Vagina (tissue), 2 donors: Measurements from ENCODE around the gene DAPK3. TPM values are rescaled to one million over a fixed set of nuclear protein-coding genes. Genes with fewer than 3 reads are reported as not detected.
"Not testable (repeated sequence)": the region's sequence is repeated elsewhere in the genome, so short reads cannot be mapped to it uniquely, and the experiment has no call there.

Source experiments
- DNase-seq, 2 donors: peaks; one replicate each; pipeline ENCODE4 v3.0.0-alpha.2; 2017; ENCODE audit errors: extremely low spot score in 2 of 2
- H3K27ac ChIP-seq: fragments of 200-600 bp; sonication (generic); one replicate; pipeline ENCODE4 v1.5.1; 2019
- H3K27me3 ChIP-seq: fragments of 200-600 bp; sonication (generic); one replicate; pipeline ENCODE4 v1.5.1; 2019
- H3K36me3 ChIP-seq, 2 donors: fragments of 200-600 bp; sonication (generic); one replicate each; pipeline ENCODE4 v1.5.1; 2017 to 2019
- H3K4me1 ChIP-seq: fragments of 200-600 bp; sonication (generic); one replicate; pipeline ENCODE4 v1.5.1; 2019
- H3K4me3 ChIP-seq, 2 donors: fragments of 200-600 bp; sonication (generic); 1 replicate in 1 of 2; 2 replicates in 1 of 2; pipeline ENCODE4 v1.5.1; 2016 to 2019
- H3K9me3 ChIP-seq: fragments of 200-600 bp; sonication (generic); one replicate; pipeline ENCODE4 v1.5.1; 2019
- POLR2A ChIP-seq, 2 donors: fragments of 450-650 bp; IDR thresholded peaks; one replicate each; pipeline ENCODE4 v1.6.1; 2017; ENCODE audit warnings: antibody characterized with exemption in 2 of 2, mild to moderate bottlenecking in 2 of 2, moderate library complexity in 2 of 2
- POLR2AphosphoS5 ChIP-seq, 2 donors: sonication (generic); formaldehyde crosslinking; IDR thresholded peaks; one replicate each; pipeline ENCODE4 v1.9.0; 2017; ENCODE audit warnings: antibody characterized with exemption in 2 of 2, mild to moderate bottlenecking in 2 of 2, low read depth in 1 of 2; ENCODE audit not compliant: insufficient read depth in 1 of 2
- intact Hi-C: fragments of 100-400 bp; cut with DNase I; formaldehyde crosslinking; loops from one replicate; pipeline ENCODE4 v1.15.1; 2023
- total RNA-seq: library from RNA; depleted of rRNA; stranded (reverse); fragments of >200 nt; gene quantifications from one replicate; pipeline ENCODE4 v1.2.3, GENCODE V29; 2016
- TF ChIP-seq, protein P1 (sequence below), 3 experiments: fragments of 450-650 bp in 2 of 3; fragments of 200-600 bp in 1 of 3; sonication (generic) in 1 of 3; IDR thresholded peaks; one replicate each; pipeline ENCODE4 v1.5.1; 2017 to 2019; ENCODE audit warnings: antibody characterized with exemption in 3 of 3, mild to moderate bottlenecking in 2 of 3, moderate library complexity in 2 of 3

The DAPK3 gene
- total RNA-seq, 1 donor from 2014 or later, result 62.4 TPM

- peaks cover 0 to 21% of the 10 kb centered on the region in 2 donors for H3K36me3 ChIP-seq
- H3K27ac ChIP-seq, result peak overlapping the region; percentile 99
- DNase-seq, result peak in 1 of 2 donors; percentile 88
- H3K27me3 ChIP-seq, result no peaks in the 10 kb centered on the region
- peak overlapping the region; percentile 98 to 99 for H3K4me3 ChIP-seq
- intact Hi-C loops, result no loop called here
- H3K9me3 ChIP-seq, result no peaks in the 10 kb centered on the region
- H3K4me1 ChIP-seq, result peaks cover 49% of the 10 kb centered on the region
- TF ChIP-seq, protein P1, sequence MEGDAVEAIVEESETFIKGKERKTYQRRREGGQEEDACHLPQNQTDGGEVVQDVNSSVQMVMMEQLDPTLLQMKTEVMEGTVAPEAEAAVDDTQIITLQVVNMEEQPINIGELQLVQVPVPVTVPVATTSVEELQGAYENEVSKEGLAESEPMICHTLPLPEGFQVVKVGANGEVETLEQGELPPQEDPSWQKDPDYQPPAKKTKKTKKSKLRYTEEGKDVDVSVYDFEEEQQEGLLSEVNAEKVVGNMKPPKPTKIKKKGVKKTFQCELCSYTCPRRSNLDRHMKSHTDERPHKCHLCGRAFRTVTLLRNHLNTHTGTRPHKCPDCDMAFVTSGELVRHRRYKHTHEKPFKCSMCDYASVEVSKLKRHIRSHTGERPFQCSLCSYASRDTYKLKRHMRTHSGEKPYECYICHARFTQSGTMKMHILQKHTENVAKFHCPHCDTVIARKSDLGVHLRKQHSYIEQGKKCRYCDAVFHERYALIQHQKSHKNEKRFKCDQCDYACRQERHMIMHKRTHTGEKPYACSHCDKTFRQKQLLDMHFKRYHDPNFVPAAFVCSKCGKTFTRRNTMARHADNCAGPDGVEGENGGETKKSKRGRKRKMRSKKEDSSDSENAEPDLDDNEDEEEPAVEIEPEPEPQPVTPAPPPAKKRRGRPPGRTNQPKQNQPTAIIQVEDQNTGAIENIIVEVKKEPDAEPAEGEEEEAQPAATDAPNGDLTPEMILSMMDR (IDR thresholded peaks at IDR 0.05), result no peak
- no peak for TF ChIP-seq POLR2AphosphoS5 (IDR thresholded peaks at IDR 0.05; ENCODE audit: insufficient read depth in 1 of 2, low read depth in 1 of 2)
These were observed 539 bp downstream of the DAPK3 start for GRCh38 chr19:3970313-3970807.

- Histone ChIP-seq H3K27me3 (no peaks in the 10 kb centered on the region), H3K9me3 (no peaks in the 10 kb centered on the region), H3K4me3 (peak overlapping the region; percentile 98 to 99), H3K36me3 (peaks cover 0 to 28% of the 10 kb centered on the region in 2 donors), H3K27ac (peak overlapping the region; percentile 99), H3K4me1 (peaks cover 54% of the 10 kb centered on the region)
- DNase-seq, result no peak
- TF ChIP-seq POLR2AphosphoS5 (IDR thresholded peaks at IDR 0.05; ENCODE audit: insufficient read depth in 1 of 2, low read depth in 1 of 2) (peak in 1 of 2 donors; percentile 55), POLR2A (IDR thresholded peaks at IDR 0.05) (no peak)
- TF ChIP-seq, protein P1 (IDR thresholded peaks at IDR 0.05), result no peak
- intact Hi-C loops, result no loop called here
These were observed 1.2 kb downstream of the DAPK3 start for GRCh38 chr19:3969435-3970312.

DNA sequence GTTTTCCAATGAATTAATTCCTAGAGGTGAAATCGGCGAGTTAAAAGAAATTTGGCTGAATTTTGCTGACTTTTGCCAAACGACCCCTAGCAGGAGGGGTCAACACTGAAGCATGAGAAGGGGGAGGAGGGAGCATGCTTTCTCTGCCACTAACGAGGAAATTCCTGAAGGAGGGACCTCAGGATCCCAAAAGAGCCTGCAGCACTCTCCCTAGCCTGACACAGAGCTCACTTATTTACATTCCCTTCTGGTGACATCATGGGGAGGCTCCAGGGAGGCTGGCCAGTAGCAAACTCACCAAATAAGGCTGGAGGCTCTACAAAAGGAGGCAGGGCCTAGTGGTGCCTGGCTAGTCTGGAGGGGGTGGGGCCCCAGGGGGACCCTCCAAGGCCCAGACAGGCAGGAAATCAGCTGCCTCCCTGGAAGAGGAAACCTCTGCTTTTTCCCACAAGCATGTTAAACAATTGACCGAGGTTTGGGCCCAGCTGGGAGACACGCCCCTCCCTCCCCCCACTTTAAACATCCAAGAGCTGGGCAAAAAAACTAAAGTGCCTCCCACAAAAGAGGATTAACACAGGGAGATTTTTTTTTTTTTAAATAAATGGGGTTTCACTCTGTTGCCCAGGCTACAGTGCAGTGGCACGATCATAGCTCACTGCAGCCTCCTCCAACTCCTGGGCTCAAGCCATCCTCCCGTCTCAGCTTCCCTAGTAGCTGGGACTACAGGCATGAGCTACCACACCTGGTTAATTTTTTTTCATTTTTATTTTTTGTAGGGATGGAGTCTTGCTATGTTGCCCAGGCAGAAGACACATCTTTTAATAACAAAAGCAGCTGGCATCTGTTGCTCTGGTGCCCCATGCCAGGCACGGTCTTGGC, 2.1 kb downstream of the DAPK3 start:
- Histone ChIP-seq H3K27ac (peak overlapping the region; percentile 99), H3K4me3 (peak overlapping the region; percentile 98 to 99), H3K27me3 (no peaks in the 10 kb centered on the region), H3K9me3 (no peaks in the 10 kb centered on the region), H3K4me1 (peaks cover 56% of the 10 kb centered on the region), H3K36me3 (peaks cover 0 to 36% of the 10 kb centered on the region in 2 donors)
- intact Hi-C loops, result no loop called here
- peak in 1 of 2 donors; percentile 97 for DNase-seq
- TF ChIP-seq, protein P1 (IDR thresholded peaks at IDR 0.05), result no peak
- TF ChIP-seq POLR2A (IDR thresholded peaks at IDR 0.05), result no peak
- peak; percentile 82 to 90 for TF ChIP-seq POLR2AphosphoS5 (IDR thresholded peaks at IDR 0.05; ENCODE audit: insufficient read depth in 1 of 2, low read depth in 1 of 2)

DNA sequence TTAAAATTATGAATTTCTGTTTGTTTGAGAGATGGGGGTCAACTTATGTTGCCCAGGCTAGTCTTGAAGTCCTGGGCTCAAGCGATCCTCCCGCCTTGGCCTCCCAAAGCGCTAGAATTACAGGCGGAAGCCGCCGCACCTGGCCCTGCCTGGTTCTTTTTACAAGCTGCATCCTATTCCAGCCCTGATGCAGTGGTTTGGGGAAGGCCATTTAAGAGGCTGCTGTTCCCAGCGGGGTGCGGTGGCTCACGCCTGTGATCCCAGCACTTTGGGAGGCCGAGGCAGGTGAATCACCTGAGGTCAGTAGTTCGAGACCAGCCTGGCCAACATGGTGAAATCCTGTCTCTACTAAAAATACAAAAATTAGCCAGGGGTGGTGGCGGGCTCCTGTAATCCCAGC, 2.9 kb downstream of the DAPK3 start:
- H3K9me3 ChIP-seq, H3K27me3 ChIP-seq, intact Hi-C loops, DNase-seq: not testable (repeated sequence)
- Histone ChIP-seq H3K36me3 (peaks cover 0 to 44% of the 10 kb centered on the region in 2 donors), H3K27ac (peak overlapping the region; percentile 99), H3K4me3 (peak overlapping the region in 1 of 2 donors; percentile 18), H3K4me1 (peaks cover 56% of the 10 kb centered on the region)
